Mesendoderm (in vitro differentiated cells): Measurements from ENCODE around the gene KIF3B.
"Not testable (repeated sequence)": the region's sequence is repeated elsewhere in the genome, so short reads cannot be mapped to it uniquely, and the experiment has no call there.

Source experiments
- DNase-seq: peaks from one replicate; pipeline ENCODE4 v3.0.0; 2013
- H2AK5ac ChIP-seq: 2 replicates; pipeline ENCODE4 v1.6.1; 2013; ENCODE audit warnings: low read length, inconsistent platforms
- H2BK120ac ChIP-seq: 2 replicates; pipeline ENCODE4 v1.6.1; 2013; ENCODE audit warnings: low read depth, mild to moderate bottlenecking, low read length, moderate library complexity, mixed read lengths
- H2BK15ac ChIP-seq: replicated peaks from 2 replicates; pipeline ENCODE4 v1.6.1; 2013; ENCODE audit warnings: low read depth, mild to moderate bottlenecking, moderate library complexity
- H2BK5ac ChIP-seq: 2 replicates; pipeline ENCODE4 v1.6.1; 2013; ENCODE audit warnings: low read length, inconsistent platforms
- H3K18ac ChIP-seq: 2 replicates; pipeline ENCODE4 v1.6.1; 2013; ENCODE audit warnings: mild to moderate bottlenecking, low read length, mixed read lengths
- H3K23ac ChIP-seq: one replicate; pipeline ENCODE4 v1.6.1; 2013; ENCODE audit warnings: low read length
- H3K27ac ChIP-seq: 2 replicates; pipeline ENCODE4 v1.5.1; 2013; ENCODE audit warnings: low read depth, mild to moderate bottlenecking, inconsistent platforms, low read length, moderate library complexity
- H3K27me3 ChIP-seq: 2 replicates; pipeline ENCODE4 v1.6.1; 2013; ENCODE audit warnings: low read length, control low read depth, mild to moderate bottlenecking, inconsistent platforms; ENCODE audit not compliant: insufficient read depth, poor library complexity
- H3K36me3 ChIP-seq: 2 replicates; pipeline ENCODE4 v1.6.1; 2013; ENCODE audit warnings: low read length, inconsistent platforms; ENCODE audit not compliant: control insufficient read depth, insufficient read depth
- H3K4ac ChIP-seq: one replicate; pipeline ENCODE4 v1.6.1; 2013; ENCODE audit warnings: low read depth, mild to moderate bottlenecking, low read length, moderate library complexity
- H3K4me1 ChIP-seq: 2 replicates; pipeline ENCODE4 v1.6.1; 2013; ENCODE audit warnings: low read depth, low read length, inconsistent platforms; ENCODE audit not compliant: control insufficient read depth
- H3K4me2 ChIP-seq: 2 replicates; pipeline ENCODE4 v1.6.1; 2013; ENCODE audit warnings: low read length
- H3K4me3 ChIP-seq: 2 replicates; pipeline ENCODE4 v1.5.1; 2013; ENCODE audit warnings: mild to moderate bottlenecking, low read length
- H3K56ac ChIP-seq: one replicate; pipeline ENCODE4 v1.6.1; 2013; ENCODE audit warnings: low read length
- H3K79me1 ChIP-seq: 2 replicates; pipeline ENCODE4 v1.6.1; 2013; ENCODE audit warnings: low read length, inconsistent platforms
- H3K79me2 ChIP-seq: 2 replicates; pipeline ENCODE4 v1.6.1; 2013; ENCODE audit warnings: mild to moderate bottlenecking, low read length; ENCODE audit not compliant: control insufficient read depth, insufficient read depth
- H3K9ac ChIP-seq: 2 replicates; pipeline ENCODE4 v1.6.1; 2013; ENCODE audit warnings: low read length, inconsistent platforms
- H4K5ac ChIP-seq: one replicate; pipeline ENCODE4 v1.6.1; 2013; ENCODE audit warnings: low read length
- H4K8ac ChIP-seq: one replicate; pipeline ENCODE4 v1.6.1; 2013; ENCODE audit warnings: low read depth, mild to moderate bottlenecking, control low read depth, low read length, moderate library complexity
- WGBS: extraction: QIAGEN DNeasy Blood & Tissue Kit; methylation state at CpG from one replicate; pipeline ENCODE4 v1.1.7; 2013; ENCODE audit warnings: low lambda C conversion rate, missing lambda C conversion rate; ENCODE audit not compliant: insufficient coverage; ENCODE audit errors: extremely low coverage; 5-methylcytosine and 5-hydroxymethylcytosine counted together

Gene KIF3B

DNA sequence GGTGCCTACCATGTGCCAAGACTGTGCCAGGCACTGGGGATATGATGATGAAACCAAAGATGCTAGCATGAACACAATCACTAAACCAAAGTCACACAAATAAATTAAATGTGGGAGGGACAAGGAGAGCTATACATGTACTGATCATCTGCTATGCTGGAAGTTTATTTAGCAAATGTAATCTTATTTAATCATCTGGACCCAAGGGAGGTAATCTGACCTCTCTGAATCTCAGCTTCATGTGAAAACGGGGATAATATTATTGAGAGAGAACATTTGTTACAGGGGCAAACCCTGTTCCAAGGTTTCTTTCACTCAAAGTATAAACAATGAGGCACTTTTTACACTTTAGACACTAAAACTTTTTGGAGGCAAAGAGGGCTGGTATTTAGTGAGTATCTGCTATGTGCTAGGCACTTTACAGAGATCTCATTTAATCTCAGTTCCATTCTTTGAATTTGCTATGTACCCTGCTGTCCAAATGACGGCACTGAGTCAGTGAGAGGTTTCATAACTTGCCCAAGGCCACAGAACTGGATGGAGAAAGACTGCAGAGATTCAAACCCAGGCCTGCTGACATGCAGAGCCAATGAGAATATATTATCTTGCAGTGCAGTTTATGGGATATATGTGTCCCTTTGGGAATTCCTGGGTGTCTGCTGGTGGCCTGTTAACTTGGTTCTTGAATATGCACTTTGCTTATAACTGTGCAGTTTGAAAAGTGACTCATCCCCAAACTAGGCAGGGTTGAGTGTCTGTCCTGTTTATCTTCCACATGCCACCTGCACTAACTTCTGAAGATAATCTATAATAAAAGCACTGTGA is 77.4 kb downstream of the KIF3B start:
- no peak for DNase-seq
- H3K4me1 ChIP-seq: peaks cover 3% of the 10 kb centered on the region
- H4K5ac ChIP-seq: no peak overlapping the region
- H2AK5ac ChIP-seq: no peak overlapping the region
- H3K4me2 ChIP-seq: no peak overlapping the region
- H2BK15ac ChIP-seq: no peak overlapping the region
- H3K18ac ChIP-seq: no peak overlapping the region
- H2BK5ac ChIP-seq: no peak overlapping the region
- no peaks in the 10 kb centered on the region for H3K36me3 ChIP-seq
- H3K56ac ChIP-seq: no peak overlapping the region
- H3K27me3 ChIP-seq: no peaks in the 10 kb centered on the region
- H3K79me1 ChIP-seq: peaks cover 7% of the 10 kb centered on the region
- no peak overlapping the region for H4K8ac ChIP-seq
- H3K27ac ChIP-seq: no peak overlapping the region
- H3K79me2 ChIP-seq: peaks cover 7% of the 10 kb centered on the region
- H3K4me3 ChIP-seq: no peak overlapping the region
- no peak overlapping the region for H3K23ac ChIP-seq
- H2BK120ac ChIP-seq: no peak overlapping the region
- H3K9ac ChIP-seq: no peak overlapping the region
- WGBS: no CpG with 5 or more reads among the region's 2 CpGs
- H3K4ac ChIP-seq: no peak overlapping the region

DNA sequence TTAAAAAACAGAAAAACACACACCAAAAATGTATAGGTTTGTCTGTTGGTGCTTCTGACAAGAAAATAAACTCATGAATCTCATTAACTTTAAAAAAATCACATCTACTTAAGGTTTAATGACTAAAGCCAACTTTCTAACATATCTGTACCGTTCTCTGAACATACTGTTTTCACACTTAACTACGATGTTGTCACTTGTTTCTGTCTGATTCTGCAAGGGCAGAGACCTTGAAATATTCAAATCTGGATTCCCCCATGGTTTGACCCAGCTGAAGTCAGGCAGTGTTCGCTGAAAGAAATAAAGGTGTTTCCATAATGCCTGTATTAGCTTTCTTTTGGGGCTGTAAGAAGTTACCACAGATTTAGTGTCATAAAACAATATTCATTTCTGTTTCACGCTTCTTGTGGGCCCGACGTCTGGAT is 78.0 kb downstream of the KIF3B start:
- Histone ChIP-seq H3K9ac (no peak overlapping the region), H3K56ac (no peak overlapping the region), H3K27ac (no peak overlapping the region), H3K79me1 (peaks cover 10% of the 10 kb centered on the region), H3K36me3 (no peaks in the 10 kb centered on the region), H3K4me2 (no peak overlapping the region), H2AK5ac (no peak overlapping the region), H2BK15ac (no peak overlapping the region), H4K8ac (no peak overlapping the region), H3K4ac (no peak overlapping the region), H3K4me1 (peaks cover 3% of the 10 kb centered on the region), H3K4me3 (no peak overlapping the region), H3K18ac (no peak overlapping the region), H2BK120ac (no peak overlapping the region), H3K23ac (no peak overlapping the region), H4K5ac (no peak overlapping the region), H3K27me3 (no peaks in the 10 kb centered on the region), H2BK5ac (no peak overlapping the region), H3K79me2 (peaks cover 13% of the 10 kb centered on the region)
- no peak for DNase-seq
- WGBS: no CpG with 5 or more reads among the region's 6 CpGs

DNA sequence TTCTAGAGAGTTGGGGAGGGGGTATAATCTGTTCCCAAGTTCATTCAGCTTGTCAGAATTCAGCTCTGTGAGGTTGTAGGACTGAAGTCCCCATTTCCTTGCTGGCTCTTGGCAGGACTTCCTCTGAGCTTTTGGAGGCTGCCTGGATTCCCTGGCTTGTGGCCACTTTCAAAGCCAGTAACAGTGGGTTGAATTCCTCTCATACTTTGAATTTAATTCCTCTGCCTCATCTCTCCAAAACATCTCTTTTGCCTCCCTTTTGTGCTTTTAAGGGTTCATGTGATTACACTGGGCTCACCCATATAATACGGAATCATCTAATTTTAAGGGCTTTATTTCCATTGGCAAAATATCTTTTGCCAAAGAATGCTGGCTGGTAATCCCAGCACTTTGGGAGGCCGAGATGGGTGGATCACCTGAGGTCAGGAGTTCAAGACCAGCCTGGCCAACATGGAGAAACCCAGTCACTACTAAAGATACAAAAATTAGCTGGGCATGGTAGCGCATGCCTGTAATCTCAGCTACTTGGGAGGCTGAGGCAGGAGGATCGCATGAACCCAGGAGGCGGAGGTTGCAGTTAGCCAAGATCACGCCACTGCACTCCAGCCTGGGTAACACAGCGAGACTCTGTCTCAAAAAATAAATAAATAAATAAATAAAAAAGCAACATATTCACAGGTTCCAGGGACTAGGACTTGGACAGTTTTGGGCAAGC is 78.6 kb downstream of the KIF3B start:
- not testable (repeated sequence) for H2BK5ac ChIP-seq, H3K56ac ChIP-seq, H3K9ac ChIP-seq, H2BK15ac ChIP-seq, H3K4me3 ChIP-seq, H2AK5ac ChIP-seq, H3K36me3 ChIP-seq, H3K27ac ChIP-seq, H3K27me3 ChIP-seq, H3K4ac ChIP-seq, H3K4me1 ChIP-seq, H3K23ac ChIP-seq, H4K5ac ChIP-seq, H3K4me2 ChIP-seq, H3K18ac ChIP-seq, H4K8ac ChIP-seq, H2BK120ac ChIP-seq
- peak; percentile 35 for DNase-seq
- H3K79me2 ChIP-seq: peaks cover 17% of the 10 kb centered on the region
- WGBS: no CpG with 5 or more reads among the region's 7 CpGs
- H3K79me1 ChIP-seq: peaks cover 12% of the 10 kb centered on the region

DNA sequence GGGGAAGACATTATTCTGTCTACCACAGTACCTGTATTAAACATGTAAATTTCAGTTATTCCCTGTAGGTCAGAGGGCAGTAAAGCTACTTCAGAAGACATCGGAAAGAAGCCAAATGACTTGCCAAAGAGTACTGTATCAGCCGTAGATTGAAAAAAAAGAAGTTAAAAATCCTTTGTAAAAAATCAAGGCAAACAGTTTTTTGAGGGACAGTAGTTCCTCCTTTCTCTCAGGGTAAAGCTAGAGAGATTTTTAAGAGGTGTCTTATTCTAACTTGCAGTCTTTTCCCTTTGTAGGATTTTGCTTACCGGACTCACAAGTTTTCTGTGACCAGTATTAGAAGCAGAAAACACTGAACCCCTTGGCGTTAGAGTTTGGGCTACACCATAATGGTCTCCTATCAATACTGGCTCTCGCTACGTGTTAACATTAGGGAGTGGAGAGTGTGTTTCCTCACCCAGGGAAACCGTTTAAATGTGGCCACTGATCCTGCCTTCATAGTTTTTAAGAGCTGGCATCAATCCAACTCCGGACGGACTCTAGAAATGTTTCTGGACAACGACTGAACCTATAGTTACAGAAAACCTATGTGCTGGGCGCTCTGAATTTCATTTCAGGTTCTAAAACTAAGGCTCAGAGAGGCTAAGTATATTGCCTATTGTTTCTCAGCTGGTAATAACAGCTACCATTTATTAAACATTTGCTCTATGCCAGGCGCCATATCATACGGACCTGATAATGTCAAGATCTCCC is 79.3 kb downstream of the KIF3B start:
- no CpG with 5 or more reads among the region's 13 CpGs for WGBS

DNA sequence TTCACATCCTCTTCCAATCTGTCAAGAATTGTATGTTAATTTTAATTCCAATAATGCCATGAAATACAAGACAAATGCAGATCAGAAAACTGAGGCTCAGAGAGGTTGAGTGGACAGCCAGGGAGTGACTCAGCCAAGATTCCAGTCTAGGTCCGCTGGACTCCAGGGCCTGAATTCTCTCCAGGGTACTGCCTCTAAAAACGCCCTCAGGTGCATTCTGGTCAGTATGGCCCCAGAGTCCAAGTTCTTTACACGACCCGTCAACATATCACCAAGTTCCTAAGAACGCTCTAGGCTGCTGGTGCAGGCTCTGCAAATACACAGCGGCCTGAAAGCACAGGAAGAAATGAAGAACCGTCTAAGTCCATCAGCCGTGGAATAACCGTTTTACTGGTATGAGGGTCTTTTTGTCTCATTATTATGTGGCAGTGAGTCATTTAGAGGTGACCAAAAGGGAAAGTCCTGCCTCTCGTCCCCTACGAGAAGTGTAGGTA is 80.0 kb downstream of the KIF3B start:
- DNase-seq: no peak
- Histone ChIP-seq H2BK120ac (no peak overlapping the region), H2AK5ac (no peak overlapping the region), H3K27me3 (no peaks in the 10 kb centered on the region), H2BK15ac (no peak overlapping the region), H3K4me1 (peaks cover 3% of the 10 kb centered on the region), H3K4ac (no peak overlapping the region), H3K36me3 (no peaks in the 10 kb centered on the region), H3K56ac (peak overlapping the region; percentile 93), H3K4me2 (peak overlapping the region; percentile 99), H3K9ac (peak overlapping the region; percentile 94), H3K23ac (peak overlapping the region; percentile 80), H4K8ac (peak overlapping the region; percentile 14), H3K79me1 (peaks cover 15% of the 10 kb centered on the region), H3K79me2 (peaks cover 21% of the 10 kb centered on the region), H2BK5ac (peak overlapping the region; percentile 45), H4K5ac (peak overlapping the region; percentile 64), H3K27ac (peak overlapping the region; percentile 34), H3K18ac (no peak overlapping the region), H3K4me3 (peak overlapping the region; percentile 85)
- no CpG with 5 or more reads among the region's 11 CpGs for WGBS

More for the DNA sequence above, 79.3 kb downstream of the KIF3B start:
- Histone ChIP-seq H3K27ac (no peak overlapping the region), H3K79me1 (peaks cover 13% of the 10 kb centered on the region), H4K8ac (no peak overlapping the region), H2BK5ac (no peak overlapping the region), H4K5ac (no peak overlapping the region), H3K18ac (no peak overlapping the region), H2BK15ac (no peak overlapping the region), H3K36me3 (no peaks in the 10 kb centered on the region), H3K23ac (no peak overlapping the region), H3K4me1 (peaks cover 3% of the 10 kb centered on the region), H3K56ac (no peak overlapping the region), H3K4me3 (no peak overlapping the region), H3K79me2 (peaks cover 18% of the 10 kb centered on the region), H3K27me3 (no peaks in the 10 kb centered on the region), H3K4ac (no peak overlapping the region), H3K4me2 (no peak overlapping the region), H2BK120ac (no peak overlapping the region), H3K9ac (no peak overlapping the region), H2AK5ac (no peak overlapping the region)
- DNase-seq: no peak
